Activated CD4-positive, CD25-positive, alpha-beta regulatory T cell treated with anti-CD3 and anti-CD28 coated beads, Interleukin-2, amount 50 U/mL, for 24 hours (primary cell): ENCODE measurements around the gene ZSCAN18.

ENCODE experiments used
- ATAC-seq, 2 donors: fragments of 150-1000 bp; cut with Tn5 transposase; one replicate each; pipeline ENCODE4 v1.10.0; 2021; ENCODE audit warnings: mild to moderate bottlenecking in 1 of 2, moderate library complexity in 1 of 2

Gene ZSCAN18

GRCh38 chr19:58086825-58087710 is 11.0 kb downstream of the ZSCAN18 start:
- ATAC-seq = no peak

DNA sequence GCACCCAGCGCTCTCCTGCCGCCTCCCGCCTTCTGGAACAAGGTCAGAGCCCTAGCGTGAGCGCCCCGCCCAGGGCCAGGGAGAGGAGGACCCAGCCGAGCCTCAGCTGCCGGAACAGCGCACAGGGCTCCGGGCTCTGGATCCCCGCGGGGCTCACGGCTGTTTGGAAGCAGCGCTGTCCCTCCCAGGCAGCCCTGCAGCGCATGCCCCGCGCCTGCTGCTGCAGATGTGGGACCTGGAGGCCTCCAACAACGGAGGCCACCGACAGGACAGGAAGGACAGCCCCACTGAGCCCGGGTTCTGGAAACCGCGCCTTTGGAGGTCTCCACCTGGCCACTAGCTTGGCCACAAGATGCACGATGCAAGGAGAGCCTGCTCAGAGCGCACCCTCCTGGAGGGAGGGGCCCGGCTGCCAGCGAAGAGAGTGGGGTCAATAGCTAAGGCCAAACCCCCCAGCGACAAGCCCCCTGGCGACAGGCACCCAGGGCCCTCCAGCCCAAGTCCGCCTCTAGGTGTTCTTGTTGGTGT is 12.6 kb downstream of the ZSCAN18 start:
- ATAC-seq = no peak

GRCh38 chr19:58084596-58085347 is 13.3 kb downstream of the ZSCAN18 start:
- no peak for ATAC-seq

DNA sequence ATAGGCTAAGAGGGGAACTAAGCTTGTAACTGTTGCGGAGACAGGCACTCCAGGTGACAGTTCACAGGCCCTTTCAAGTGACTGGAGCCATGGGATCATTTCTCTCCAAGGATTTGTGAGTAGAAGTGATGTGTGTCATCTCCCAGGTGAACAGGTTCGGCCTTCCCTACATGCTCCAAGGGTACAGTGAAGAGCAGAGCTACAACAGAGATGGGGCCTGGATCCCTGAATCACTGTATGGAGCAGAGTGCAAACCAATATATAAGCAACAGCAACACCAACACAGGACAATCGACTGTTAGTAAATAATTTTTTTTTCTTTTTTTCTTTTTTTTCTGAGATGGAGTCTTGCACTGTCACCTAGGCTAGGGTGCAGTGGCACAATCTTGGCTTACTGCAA is 15.0 kb downstream of the ZSCAN18 start:
- no peak for ATAC-seq

DNA sequence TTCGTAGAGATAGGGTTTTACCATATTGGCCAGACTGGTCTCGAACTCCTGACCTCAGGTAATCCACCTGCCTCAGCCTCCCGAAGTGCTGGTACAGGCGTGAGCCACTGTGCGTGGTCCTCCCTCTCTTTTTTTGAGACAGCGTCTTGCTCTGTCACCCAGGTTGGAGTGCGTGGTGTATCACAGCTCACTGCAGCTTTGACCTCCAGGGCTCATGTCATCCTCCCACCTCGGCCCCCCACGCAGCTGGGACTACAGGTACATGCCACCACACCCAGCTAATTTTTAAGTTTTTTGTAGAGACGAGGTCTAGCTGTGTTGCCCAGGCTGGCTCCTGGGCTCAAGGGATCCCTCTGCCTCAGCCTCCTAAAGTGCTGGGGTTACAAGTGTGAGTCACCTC is 18.2 kb downstream of the ZSCAN18 start:
- ATAC-seq = no peak

DNA sequence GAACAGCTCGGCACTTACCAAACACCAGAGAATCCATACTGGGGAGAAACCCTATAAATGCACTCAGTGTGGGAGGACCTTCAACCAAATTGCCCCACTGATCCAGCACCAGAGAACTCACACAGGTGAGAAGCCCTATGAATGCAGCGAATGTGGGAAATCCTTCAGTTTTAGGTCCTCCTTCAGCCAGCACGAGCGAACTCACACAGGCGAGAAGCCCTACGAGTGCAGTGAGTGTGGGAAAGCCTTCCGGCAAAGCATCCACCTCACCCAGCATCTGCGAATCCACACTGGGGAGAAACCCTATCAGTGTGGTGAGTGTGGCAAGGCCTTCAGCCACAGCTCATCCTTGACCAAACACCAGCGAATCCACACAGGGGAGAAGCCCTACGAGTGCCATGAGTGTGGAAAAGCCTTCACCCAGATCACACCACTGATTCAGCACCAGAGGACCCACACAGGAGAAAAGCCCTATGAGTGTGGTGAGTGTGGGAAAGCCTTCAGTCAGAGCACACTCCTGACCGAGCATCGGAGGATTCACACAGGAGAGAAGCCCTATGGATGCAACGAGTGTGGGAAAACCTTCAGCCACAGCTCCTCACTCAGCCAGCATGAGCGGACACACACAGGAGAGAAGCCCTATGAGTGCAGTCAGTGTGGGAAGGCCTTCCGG is 30.7 kb downstream of the ZSCAN18 start:
- ATAC-seq = no peak

- no peak for ATAC-seq
Observed at GRCh38 chr19:58063712-58064111, 34.3 kb downstream of the ZSCAN18 start.

GRCh38 chr19:58060231-58060630 is 37.8 kb downstream of the ZSCAN18 start:
- ATAC-seq = no peak

- ATAC-seq = no peak
Observed at GRCh38 chr19:58059671-58060078, 38.4 kb downstream of the ZSCAN18 start.

DNA sequence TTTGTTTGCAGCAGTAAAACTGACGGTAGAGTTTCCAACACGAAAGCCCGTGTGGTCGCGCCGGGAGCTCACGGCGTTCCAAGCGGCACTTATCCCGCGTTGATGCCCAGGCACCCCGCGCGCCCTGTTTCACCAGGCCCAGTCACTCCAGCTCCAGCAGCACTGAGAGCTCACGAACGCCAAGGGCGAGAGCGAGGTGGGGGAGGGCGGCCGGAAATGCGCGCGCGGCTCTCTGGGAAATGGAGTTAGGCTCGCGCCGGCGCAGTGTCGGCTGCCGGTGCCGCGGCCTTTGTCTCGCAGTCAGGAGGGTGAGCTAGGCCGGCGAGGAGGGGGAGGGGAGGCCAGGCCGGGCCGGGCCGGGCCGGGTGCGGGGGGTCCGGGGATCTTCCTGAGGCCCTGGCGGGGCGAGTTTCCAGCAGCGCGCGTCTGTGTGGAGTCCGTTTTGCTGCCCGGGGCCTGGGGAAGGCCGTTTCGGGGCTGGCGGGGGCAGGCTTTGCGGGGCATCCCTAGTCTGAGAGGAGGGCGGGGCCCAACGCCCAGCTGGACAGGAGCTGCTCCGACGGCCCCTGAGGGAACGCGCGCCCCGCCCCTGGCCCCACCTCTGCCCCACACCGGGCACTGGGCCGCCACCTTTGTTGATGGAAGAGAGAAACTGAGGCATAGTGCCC is 38.9 kb downstream of the ZSCAN18 start, which contains the start of gene ZNF135:
ZNF135 (plus strand) TSS at position 280 of the 668 bp plus-strand sequence. CDS start 721 bp downstream, outside the sequence.
- ATAC-seq = peak; percentile 89 to 92

DNA sequence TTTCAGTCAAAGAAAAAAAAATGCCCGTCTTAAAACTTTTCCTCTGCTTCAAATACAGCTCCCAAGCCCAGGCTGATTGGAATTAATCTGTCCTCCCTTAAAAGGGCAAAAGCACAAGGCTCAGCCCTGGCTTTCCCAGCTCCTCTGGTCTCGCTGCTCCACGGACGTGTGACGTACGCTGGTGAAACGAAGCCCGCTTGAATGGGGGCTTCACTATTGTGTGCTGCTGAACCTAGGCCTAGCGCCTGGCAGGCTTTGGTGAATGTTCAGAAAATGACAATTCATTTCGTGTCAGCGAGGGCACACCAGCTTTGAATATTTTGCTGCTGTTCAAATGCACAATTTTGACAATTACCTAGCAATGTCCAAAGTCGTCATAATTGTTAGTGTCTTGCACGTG is 39.6 kb downstream of the ZSCAN18 start:
- no peak for ATAC-seq

- no peak for ATAC-seq
Observed at GRCh38 chr19:58056861-58057260, 41.2 kb downstream of the ZSCAN18 start.

DNA sequence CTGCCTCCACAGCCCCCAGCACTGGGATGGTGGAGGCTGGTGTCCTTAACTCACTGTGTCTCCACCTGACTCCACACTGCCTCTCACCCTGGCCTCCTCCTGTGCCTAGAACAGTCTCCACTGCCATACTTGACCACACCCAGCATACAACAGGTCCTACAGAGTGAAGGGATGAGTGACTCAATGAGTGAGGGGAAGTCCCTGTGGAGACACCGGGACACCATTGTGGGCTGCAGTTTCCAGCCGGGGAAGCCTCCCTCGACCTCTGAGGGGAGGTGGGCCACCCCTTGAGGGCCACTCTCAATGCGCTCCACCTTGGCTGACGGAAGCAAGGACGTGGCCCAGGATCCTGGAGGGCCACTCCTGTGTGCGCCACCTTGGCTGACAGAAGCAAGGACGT is 41.8 kb downstream of the ZSCAN18 start:
- no peak for ATAC-seq

DNA sequence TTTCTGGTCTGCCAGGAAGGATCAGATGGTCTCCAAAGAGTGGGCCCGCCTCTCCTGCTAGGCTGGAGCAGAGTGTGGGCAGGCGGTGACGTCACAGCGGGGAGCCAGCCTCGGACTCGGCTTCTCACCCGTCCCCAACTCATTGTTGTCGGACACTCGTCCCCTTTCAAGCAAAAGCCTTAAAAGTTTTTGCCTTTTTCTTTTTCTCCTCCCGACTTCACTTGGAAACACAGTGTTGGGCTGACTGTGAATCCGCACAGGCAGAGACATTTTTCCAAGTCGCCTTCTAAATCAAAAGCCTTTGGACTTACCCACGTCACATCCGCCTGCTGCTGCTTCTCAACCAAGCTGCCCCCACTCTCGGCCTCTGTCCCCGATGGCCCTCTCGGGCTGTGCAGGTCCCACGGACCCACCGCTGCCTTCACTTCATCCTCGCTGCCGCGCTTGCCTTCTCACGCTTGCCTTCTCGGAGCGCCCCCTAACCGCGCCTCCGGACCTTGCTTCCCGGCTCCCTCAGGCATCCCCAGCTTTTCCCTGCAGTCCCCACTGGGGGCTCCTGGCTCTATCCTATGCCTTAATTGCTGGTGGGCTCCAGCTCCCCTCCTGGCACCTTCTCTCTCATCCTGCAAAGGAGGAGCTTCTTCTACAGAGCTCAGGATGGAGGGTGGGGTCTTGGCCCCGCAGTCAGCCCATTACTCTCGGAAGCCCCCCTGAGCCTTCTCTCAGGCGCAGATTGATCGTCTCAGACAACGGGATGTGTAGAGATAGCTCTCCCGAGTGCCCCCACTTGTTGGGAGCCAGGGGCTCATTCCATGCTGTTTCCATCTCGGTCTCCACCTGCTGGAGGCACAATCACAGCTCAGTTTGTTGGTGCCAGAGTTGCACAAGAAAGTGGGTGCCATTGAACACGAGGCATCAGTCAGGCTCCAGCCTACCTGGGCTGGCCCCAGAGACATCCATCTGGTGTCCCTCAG is 42.8 kb downstream of the ZSCAN18 start:
- no peak for ATAC-seq

DNA sequence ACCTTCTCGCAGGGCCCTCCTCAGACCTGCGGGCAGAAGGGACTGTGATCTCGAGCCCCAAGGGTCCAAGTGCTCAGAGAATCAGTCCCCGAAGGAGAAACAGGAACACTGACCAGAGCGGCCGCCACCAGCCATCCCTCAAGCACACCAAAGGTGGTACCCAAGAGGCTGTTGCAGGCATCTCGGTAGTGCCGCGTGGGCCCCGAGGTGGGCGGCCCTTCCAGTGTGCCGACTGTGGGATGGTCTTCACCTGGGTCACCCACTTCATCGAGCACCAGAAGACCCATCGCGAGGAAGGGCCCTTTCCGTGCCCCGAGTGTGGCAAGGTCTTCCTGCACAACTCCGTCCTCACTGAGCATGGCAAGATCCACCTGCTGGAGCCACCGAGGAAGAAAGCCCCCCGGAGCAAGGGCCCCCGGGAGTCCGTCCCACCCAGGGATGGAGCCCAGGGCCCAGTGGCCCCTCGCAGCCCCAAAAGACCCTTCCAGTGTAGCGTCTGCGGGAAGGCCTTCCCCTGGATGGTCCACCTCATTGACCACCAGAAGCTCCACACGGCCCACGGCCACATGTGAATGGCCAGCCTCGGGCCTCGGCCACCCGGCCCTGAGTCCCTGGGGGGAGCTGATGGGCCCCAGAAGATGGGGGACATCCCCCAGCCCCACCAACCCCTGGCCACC is 44.4 kb downstream of the ZSCAN18 start:
- no peak for ATAC-seq

- no peak for ATAC-seq
Observed at GRCh38 chr19:58052256-58052655, 45.8 kb downstream of the ZSCAN18 start.

GRCh38 chr19:58047672-58048071 is 50.4 kb downstream of the ZSCAN18 start:
- ATAC-seq = no peak

- ATAC-seq = no peak
Observed at GRCh38 chr19:58046856-58047255, 51.2 kb downstream of the ZSCAN18 start.

- ATAC-seq = no peak
Observed at GRCh38 chr19:58045411-58046050, 52.5 kb downstream of the ZSCAN18 start.

DNA sequence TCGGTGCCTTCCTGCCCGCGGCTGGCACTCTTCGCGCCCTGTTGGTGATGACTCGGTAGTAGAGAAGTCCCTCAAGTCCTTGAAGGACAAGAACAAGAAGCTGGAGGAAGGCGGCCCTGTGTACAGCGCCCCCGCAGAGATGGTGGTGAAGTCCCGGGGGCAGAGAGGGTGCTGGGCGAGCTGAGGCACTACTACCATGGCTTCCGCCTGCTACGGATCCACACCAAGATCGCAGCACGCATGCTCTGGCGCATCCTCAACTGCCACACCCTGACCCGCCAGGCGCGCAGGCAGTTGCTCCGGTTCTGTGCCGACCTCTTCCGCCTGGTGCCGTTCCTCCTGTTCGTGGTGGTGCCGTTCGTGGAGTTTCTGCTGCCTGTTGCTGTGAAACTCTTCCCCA is 53.1 kb downstream of the ZSCAN18 start:
- ATAC-seq = no peak
